K562 (cell line): Measurements from ENCODE around the gene NUAK1. TPM values are rescaled to one million over a fixed set of nuclear protein-coding genes. Genes with fewer than 3 reads are reported as not detected.

Source experiments
- ATAC-seq: fragments of 200-7000 bp; cut with Tn5 transposase; 3 replicates; pipeline ENCODE4 v1.9.1; 2020; ENCODE audit warnings: moderate library complexity
- BruUV-seq: library from RNA; stranded (reverse); fragments of 400-500 nt; replicated peaks from 2 replicates; lab custom pipeline; 2021; lab: Mats Ljungman, UMichigan
- CTCF ChIA-PET: fragments of 300-600 bp; formaldehyde crosslinking; extraction: SDS; loops from one replicate; lab custom pipeline; 2021; ENCODE audit warnings: low intra/inter-chr PET ratio; lab: Yijun Ruan, JAX
- POLR2A ChIA-PET: fragments of 300-600, 350-650 bp; sonication (Branson Sonifier 250); formaldehyde crosslinking; extraction: SDS; loops from one replicate; lab custom pipeline; 2021; ENCODE audit warnings: antibody characterized with exemption, inconsistent platforms; lab: Yijun Ruan, JAX
- DNase-seq, 4 experiments: peaks; one replicate each; pipeline versions ENCODE4 v3.0.0 to v3.0.0-alpha.2; 2011 to 2018; ENCODE audit warnings: low spot score in 3 of 4, mixed read lengths in 3 of 4; ENCODE audit errors: extremely low read depth in 1 of 4
- FAIRE-seq: peaks from 2 replicates; lab custom pipeline; 2011; peaks lifted over from hg19 to GRCh38; lab: Jason Lieb, UNC
- H2AFZ ChIP-seq: 2 replicates; pipeline ENCODE4 v1.6.0; 2011; ENCODE audit warnings: low read depth, low read length, control low read depth, inconsistent platforms
- H3K27ac ChIP-seq: fragments of 200-600 bp; 3 replicates; pipeline ENCODE4 v1.8.0; 2011; ENCODE audit warnings: low read depth, mild to moderate bottlenecking, control low read depth, inconsistent platforms, low read length, moderate library complexity, mixed read lengths; ENCODE audit errors: extremely low read depth
- H3K27me3 ChIP-seq, 2 experiments: fragments of 300-600 bp in 1 of 2; 2 replicates in 1 of 2; 3 replicates in 1 of 2; pipeline versions ENCODE4 v1.6.0 to v1.8.0; 2011; ENCODE audit warnings: inconsistent platforms in 2 of 2, low read length in 2 of 2, mild to moderate bottlenecking in 1 of 2, mixed read lengths in 1 of 2, moderate library complexity in 1 of 2; ENCODE audit not compliant: control insufficient read depth in 2 of 2, insufficient read depth in 2 of 2
- H3K36me3 ChIP-seq: fragments of 300-600 bp; 3 replicates; pipeline ENCODE4 v1.8.0; 2011; ENCODE audit warnings: mild to moderate bottlenecking, low read length, inconsistent platforms; ENCODE audit not compliant: control insufficient read depth, insufficient read depth
- H3K4me1 ChIP-seq, 2 experiments: fragments of 200-600 bp in 1 of 2; replicated peaks in 1 of 2; 2 replicates in 1 of 2; 3 replicates in 1 of 2; pipeline versions ENCODE4 v1.5.1 to v1.8.0; 2011; ENCODE audit warnings: inconsistent platforms in 2 of 2, low read length in 2 of 2, mild to moderate bottlenecking in 1 of 2, mixed read lengths in 1 of 2, moderate library complexity in 1 of 2; ENCODE audit not compliant: control insufficient read depth in 2 of 2, insufficient read depth in 2 of 2
- H3K4me2 ChIP-seq: 2 replicates; pipeline ENCODE4 v1.6.1; 2011; ENCODE audit warnings: low read length, control low read depth, inconsistent platforms, mixed read lengths; ENCODE audit not compliant: insufficient read depth
- H3K4me3 ChIP-seq: fragments of 200-600 bp; sonication (generic), shearing (Covaris generic); 2 replicates; pipeline ENCODE4 v1.5.1; 2016; ENCODE audit warnings: control low read depth, inconsistent platforms
- H3K79me2 ChIP-seq: fragments of 200-600 bp; 3 replicates; pipeline ENCODE4 v1.8.0; 2011; ENCODE audit warnings: low read length, inconsistent platforms; ENCODE audit not compliant: control insufficient read depth, insufficient read depth
- H3K9ac ChIP-seq, 2 experiments: 2 replicates each; pipeline versions ENCODE4 v1.6.0 to v1.6.1; 2011; ENCODE audit warnings: low read depth in 2 of 2, low read length in 2 of 2, control low read depth in 1 of 2, inconsistent platforms in 1 of 2, mild to moderate bottlenecking in 1 of 2, mixed read lengths in 1 of 2; ENCODE audit not compliant: insufficient read depth in 1 of 2
- H3K9me1 ChIP-seq: one replicate; pipeline ENCODE4 v1.6.0; 2011; ENCODE audit warnings: inconsistent platforms, mild to moderate bottlenecking, low read length, moderate library complexity; ENCODE audit not compliant: control insufficient read depth, insufficient read depth
- H3K9me3 ChIP-seq: replicated peaks from 2 replicates; pipeline ENCODE4 v1.5.1; 2011; ENCODE audit warnings: low read depth, low read length, inconsistent platforms; ENCODE audit not compliant: control insufficient read depth, insufficient read depth
- H4K20me1 ChIP-seq: replicated peaks from 2 replicates; pipeline ENCODE4 v1.6.1; 2011; ENCODE audit warnings: low read length, inconsistent platforms, mixed read lengths; ENCODE audit not compliant: control insufficient read depth, insufficient read depth
- BHLHE40 ChIP-seq: IDR thresholded peaks from 2 replicates; pipeline ENCODE4 v1.6.1; 2011; ENCODE audit warnings: low read length, improper control_type of control experiment
- MTA3 ChIP-seq: fragments of 450-650 bp; formaldehyde crosslinking; IDR thresholded peaks from 2 replicates; pipeline ENCODE4 v1.6.1; 2017; ENCODE audit warnings: mild to moderate bottlenecking, borderline replicate concordance
- MTF1 ChIP-seq: fragments of 250-450 bp; sonication (Bioruptor Pico); IDR thresholded peaks from 2 replicates; pipeline ENCODE4 v1.9.0; 2021; ENCODE audit warnings: moderate library complexity, mild to moderate bottlenecking, inconsistent platforms, borderline replicate concordance
- NFE2L1 ChIP-seq: fragments of 450-650 bp; IDR thresholded peaks from 2 replicates; pipeline ENCODE4 v1.6.1; 2016; ENCODE audit warnings: missing genetic modification characterization, low read depth, mild to moderate bottlenecking, missing compliant biosample characterization, moderate library complexity, borderline replicate concordance
- NFIC ChIP-seq: fragments of 450-650 bp; IDR thresholded peaks from 2 replicates; pipeline ENCODE4 v1.6.1; 2017; ENCODE audit warnings: mild to moderate bottlenecking, inconsistent platforms
- PCBP1 ChIP-seq: fragments of 200-400 bp; formaldehyde crosslinking; IDR thresholded peaks from 2 replicates; pipeline ENCODE4 v1.6.1; 2018; ENCODE audit warnings: mild to moderate bottlenecking, low read depth, low read length; ENCODE audit not compliant: poor library complexity, severe bottlenecking
- SIX5 ChIP-seq, 2 experiments: IDR thresholded peaks; 2 replicates each; pipeline ENCODE4 v1.6.1; 2011; ENCODE audit warnings: low read length in 2 of 2, borderline replicate concordance in 1 of 2, low read depth in 1 of 2, mild to moderate bottlenecking in 1 of 2, moderate library complexity in 1 of 2; ENCODE audit not compliant: insufficient read depth in 1 of 2
- SMARCC2 ChIP-seq: fragments of 450-650 bp; IDR thresholded peaks from 2 replicates; pipeline ENCODE4 v1.6.1; 2017; ENCODE audit warnings: antibody characterized with exemption, moderate library complexity, mild to moderate bottlenecking, low read depth
- TEAD4 ChIP-seq, 2 experiments: sonication (generic) in 1 of 2; formaldehyde crosslinking in 1 of 2; IDR thresholded peaks; 2 replicates each; pipeline versions ENCODE4 v1.6.1 to v1.8.0; 2012 to 2022; ENCODE audit warnings: borderline replicate concordance in 1 of 2, inconsistent platforms in 1 of 2, low read length in 1 of 2, mild to moderate bottlenecking in 1 of 2, missing genetic modification reagents in 1 of 2
- U2AF1 ChIP-seq: fragments of 200-400 bp; formaldehyde crosslinking; optimal IDR thresholded peaks from 2 replicates; pipeline ENCODE3; 2017; ENCODE audit warnings: mild to moderate bottlenecking, low read depth, low read length, moderate library complexity
- XRCC5 ChIP-seq: fragments of 200-400 bp; formaldehyde crosslinking; IDR thresholded peaks from 2 replicates; pipeline ENCODE4 v1.6.1; 2017; ENCODE audit warnings: low read depth, mild to moderate bottlenecking, low read length
- ZBTB17 ChIP-seq: fragments of 450-650 bp; formaldehyde crosslinking; IDR thresholded peaks from 2 replicates; pipeline ENCODE4 v1.4.0; 2020; ENCODE audit warnings: mild to moderate bottlenecking
- ZNF197 ChIP-seq: fragments of 200-800 bp; sonication (Bioruptor generic); IDR thresholded peaks from 2 replicates; pipeline ENCODE4 v1.6.1; 2016; ENCODE audit warnings: low read depth, missing genetic modification characterization, missing compliant biosample characterization
- ZNF41 ChIP-seq: fragments of 250-450 bp; sonication (Bioruptor Pico); conservative IDR thresholded peaks from 2 replicates; pipeline ENCODE4 v1.4.0; 2020; ENCODE audit warnings: mild to moderate bottlenecking
- WGBS: fragments of 100-300 bp; shearing (Covaris generic); methylation state at CpG from one replicate; pipeline ENCODE4 v1.1.6; 2016; ENCODE audit warnings: low coverage, mixed read lengths; ENCODE audit not compliant: insufficient coverage; ENCODE audit errors: missing lambda C conversion rate; 5-methylcytosine and 5-hydroxymethylcytosine counted together
- in situ Hi-C: fragments of 300-500 bp; cut with MboI; formaldehyde crosslinking; loops from 4 replicates; pipeline ENCODE4 v1.15.0; 2018; ENCODE audit warnings: inconsistent platforms, mixed read lengths
- intact Hi-C: fragments of 100-400 bp; cut with micrococcal nuclease; formaldehyde crosslinking; loops from 2 replicates; pipeline ENCODE4 v1.14.2; 2022
- polyA plus RNA-seq, 8 experiments: library from polyadenylated mRNA; depleted of rRNA in 4 of 8; stranded (reverse) in 5 of 8; unstranded in 3 of 8; fragments of >200 nt; fragmentation: Nextera tagmentation in 2 of 8; fragmentation: Illumina TruSeq in 1 of 8; extraction: Ambion mirVana in 2 of 8; extraction: Trizol in 1 of 8; gene quantifications; 2 replicates each; pipeline versions ENCODE4 v1.2.1 to v1.2.3, GENCODE V29; 2011 to 2014; ENCODE audit warnings: inconsistent platforms in 1 of 8, missing spikeins in 1 of 8
- total RNA-seq, 7 experiments: library from RNA; depleted of rRNA in 6 of 7; stranded (reverse); fragments of >200 nt in 6 of 7; fragmentation: Illumina TruSeq in 2 of 7; extraction: Trizol in 2 of 7; gene quantifications; 2 replicates each; pipeline versions ENCODE4 v1.2.1 to v1.2.3, GENCODE V29; 2011 to 2021; ENCODE audit warnings: low replicate concordance in 1 of 7
- TF ChIP-seq, protein P1 (sequence below): fragments of 250-450 bp; sonication (Bioruptor Pico); IDR thresholded peaks from 2 replicates; pipeline ENCODE4 v1.8.0; 2021; ENCODE audit warnings: moderate library complexity, mild to moderate bottlenecking, inconsistent platforms
- TF ChIP-seq, protein P2 (sequence below): sonication (generic); formaldehyde crosslinking; IDR thresholded peaks from 2 replicates; pipeline ENCODE4 v1.8.0; 2022; ENCODE audit warnings: missing genetic modification reagents, mild to moderate bottlenecking, moderate library complexity, borderline replicate concordance

Gene NUAK1
- total and polyA plus RNA-seq, 9 of the 15 experiments (the other 6 are each of a cell fraction or from before 2014, with no cell fraction given): 0.02 TPM; not detected in 8

DNA sequence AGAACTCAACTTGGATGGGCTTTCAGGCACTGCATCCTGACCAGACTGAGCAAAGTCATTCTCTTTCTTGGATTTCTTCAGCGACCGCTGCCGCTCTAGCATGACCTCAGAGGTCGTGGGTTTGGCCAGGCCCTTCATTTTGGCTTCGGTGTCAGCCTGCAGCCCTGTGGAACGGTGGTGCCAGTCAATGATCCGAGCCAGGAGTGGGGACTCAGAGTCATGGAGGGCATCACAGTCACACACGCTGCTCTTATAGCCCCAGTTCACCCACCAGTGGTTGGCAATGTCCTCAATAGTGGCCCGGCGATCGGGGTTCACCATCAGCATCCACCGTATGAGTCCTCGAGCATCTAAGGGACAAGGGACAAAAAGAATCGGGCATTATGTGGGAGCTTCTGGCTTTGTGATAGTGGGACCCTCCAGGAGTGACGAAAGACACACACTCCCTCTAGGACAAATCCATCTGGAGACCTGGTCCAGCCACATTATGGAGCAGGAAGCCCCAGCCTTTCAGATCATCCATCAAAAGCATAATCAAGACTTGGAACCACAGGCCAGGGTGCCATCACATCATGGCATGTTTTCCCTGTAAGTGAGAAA is 71.0 kb downstream of the NUAK1 start (continued):
- TF ChIP-seq ZBTB17 (CRISPR knock-in tag) (no peak), MTF1 (CRISPR knock-in tag) (no peak), XRCC5 (no peak), SIX5 (IDR thresholded peaks at IDR 0.05; ENCODE audit: borderline replicate concordance in 1 of 2, insufficient read depth in 1 of 2, low read depth in 1 of 2, low read length in 2 of 2) (no peak), NFIC (no peak)

DNA sequence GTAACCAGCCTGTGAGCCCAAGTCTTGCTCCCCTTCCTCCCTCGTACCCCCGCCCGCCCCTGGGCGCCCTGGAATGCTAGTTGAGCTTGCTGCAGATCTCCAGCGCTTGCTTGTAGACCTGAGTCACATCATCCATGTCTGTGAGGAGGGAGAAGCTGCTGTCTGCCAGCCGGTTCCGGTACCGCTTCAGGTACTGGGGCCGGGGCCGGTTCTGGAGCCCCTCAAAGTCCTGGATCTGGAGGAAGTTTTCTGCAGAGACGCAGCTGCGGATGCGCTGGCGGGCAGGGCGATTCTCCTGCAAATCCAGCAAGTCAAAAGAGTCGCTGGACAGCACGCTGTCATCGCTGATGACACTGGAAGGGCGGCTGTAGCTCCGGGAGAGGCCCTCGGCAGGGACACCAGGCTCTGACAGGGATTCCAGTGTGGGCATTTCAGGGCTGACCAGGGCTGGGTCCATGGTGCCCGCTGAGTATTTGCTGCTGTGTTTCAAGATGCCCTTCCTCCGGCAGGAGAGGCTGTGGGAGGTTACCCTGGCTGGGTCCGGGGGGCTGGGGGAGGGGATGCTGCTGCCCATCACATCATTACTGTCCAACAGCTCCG is 71.9 kb downstream of the NUAK1 start:
- H3K4me2 ChIP-seq: no peak overlapping the region
- CTCF ChIA-PET: no interaction called here
- ATAC-seq: no peak
- H3K4me1 ChIP-seq: no peaks in the 10 kb centered on the region
- no peak overlapping the region for H3K27ac ChIP-seq
- DNase-seq: no peak
- TF ChIP-seq, protein P1, sequence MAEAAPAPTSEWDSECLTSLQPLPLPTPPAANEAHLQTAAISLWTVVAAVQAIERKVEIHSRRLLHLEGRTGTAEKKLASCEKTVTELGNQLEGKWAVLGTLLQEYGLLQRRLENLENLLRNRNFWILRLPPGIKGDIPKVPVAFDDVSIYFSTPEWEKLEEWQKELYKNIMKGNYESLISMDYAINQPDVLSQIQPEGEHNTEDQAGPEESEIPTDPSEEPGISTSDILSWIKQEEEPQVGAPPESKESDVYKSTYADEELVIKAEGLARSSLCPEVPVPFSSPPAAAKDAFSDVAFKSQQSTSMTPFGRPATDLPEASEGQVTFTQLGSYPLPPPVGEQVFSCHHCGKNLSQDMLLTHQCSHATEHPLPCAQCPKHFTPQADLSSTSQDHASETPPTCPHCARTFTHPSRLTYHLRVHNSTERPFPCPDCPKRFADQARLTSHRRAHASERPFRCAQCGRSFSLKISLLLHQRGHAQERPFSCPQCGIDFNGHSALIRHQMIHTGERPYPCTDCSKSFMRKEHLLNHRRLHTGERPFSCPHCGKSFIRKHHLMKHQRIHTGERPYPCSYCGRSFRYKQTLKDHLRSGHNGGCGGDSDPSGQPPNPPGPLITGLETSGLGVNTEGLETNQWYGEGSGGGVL (CRISPR knock-in tag): no peak
- no peak for TF ChIP-seq ZNF197
- TF ChIP-seq NFE2L1 (tag): no peak
- no peak for TF ChIP-seq PCBP1
- no peak for TF ChIP-seq BHLHE40
- TF ChIP-seq, protein P2, sequence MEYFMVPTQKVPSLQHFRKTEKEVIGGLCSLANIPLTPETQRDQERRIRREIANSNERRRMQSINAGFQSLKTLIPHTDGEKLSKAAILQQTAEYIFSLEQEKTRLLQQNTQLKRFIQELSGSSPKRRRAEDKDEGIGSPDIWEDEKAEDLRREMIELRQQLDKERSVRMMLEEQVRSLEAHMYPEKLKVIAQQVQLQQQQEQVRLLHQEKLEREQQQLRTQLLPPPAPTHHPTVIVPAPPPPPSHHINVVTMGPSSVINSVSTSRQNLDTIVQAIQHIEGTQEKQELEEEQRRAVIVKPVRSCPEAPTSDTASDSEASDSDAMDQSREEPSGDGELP (CRISPR knock-in tag): no peak
- TF ChIP-seq TEAD4 (IDR thresholded peaks at IDR 0.05; ENCODE audit: low read length): no peak
- no peak for TF ChIP-seq TEAD4 (CRISPR knock-in tag; IDR thresholded peaks at IDR 0.05; ENCODE audit: borderline replicate concordance)
- TF ChIP-seq U2AF1: no peak
- TF ChIP-seq MTA3: no peak
- TF ChIP-seq SMARCC2: no peak
- TF ChIP-seq ZNF41: no peak
- H4K20me1 ChIP-seq: no peaks in the 10 kb centered on the region
- peaks cover 2 to 22% of the 10 kb centered on the region in 2 experiments; a peak in 1 of 5 replicates for H3K27me3 ChIP-seq
- H3K9ac ChIP-seq: no peak overlapping the region
- no peak overlapping the region for H3K4me3 ChIP-seq
- no peaks in the 10 kb centered on the region for H3K79me2 ChIP-seq
- no peak overlapping the region for H2AFZ ChIP-seq
- H3K9me3 ChIP-seq: no peaks in the 10 kb centered on the region
- 1% methylated on average over 23 of the region's 25 CpGs for WGBS
- no peaks in the 10 kb centered on the region for H3K9me1 ChIP-seq
- H3K36me3 ChIP-seq: no peaks in the 10 kb centered on the region
- no peak for FAIRE-seq
- no TSS peak for BruUV-seq
- intact Hi-C loops (no loop called here), in situ Hi-C loops (no loop called here)
- POLR2A ChIA-PET: no interaction called here
